Prostate gland (tissue), 2 donors: ENCODE measurements around the gene NUDT8. TPM values are rescaled to one million over a fixed set of nuclear protein-coding genes. Genes with fewer than 3 reads are reported as not detected.
A peak's percentile ranks its signal among the peaks of the same experiment; 100 is the strongest.

Experiments used
- DNase-seq: peaks from one replicate; pipeline ENCODE4 v3.0.0-alpha.2; 2019; ENCODE audit warnings: low spot score
- H3K27ac ChIP-seq, 2 donors: fragments of 200-600 bp; sonication (generic); 2 replicates each; pipeline ENCODE4 v1.5.1; 2017 to 2019
- H3K27me3 ChIP-seq: fragments of 200-600 bp; sonication (generic); replicated peaks from 2 replicates; pipeline ENCODE4 v1.5.1; 2019; ENCODE audit not compliant: insufficient read depth
- H3K36me3 ChIP-seq, 2 donors: fragments of 200-600 bp; sonication (generic); 1 replicate in 1 of 2; 2 replicates in 1 of 2; pipeline versions ENCODE4 v1.5.1 to v1.8.1; 2017 to 2019
- H3K4me1 ChIP-seq: fragments of 200-600 bp; sonication (generic); replicated peaks from 2 replicates; pipeline ENCODE4 v1.5.1; 2019
- H3K4me3 ChIP-seq, 2 donors: fragments of 200-600 bp; sonication (generic); 2 replicates each; pipeline ENCODE4 v1.5.1; 2017 to 2019
- H3K9me3 ChIP-seq: fragments of 200-600 bp; sonication (generic); 2 replicates; pipeline ENCODE4 v1.5.1; 2017
- POLR2A ChIP-seq: fragments of 450-650 bp; IDR thresholded peaks from one replicate; pipeline ENCODE4 v1.6.1; 2016; ENCODE audit warnings: antibody characterized with exemption, mild to moderate bottlenecking
- POLR2AphosphoS5 ChIP-seq: sonication (generic); formaldehyde crosslinking; IDR thresholded peaks from one replicate; pipeline ENCODE4 v1.6.1; 2017; ENCODE audit warnings: antibody characterized with exemption
- WGBS: methylation state at CpG from one replicate; pipeline ENCODE4 v1.1.5; 2018; 5-methylcytosine and 5-hydroxymethylcytosine counted together
- intact Hi-C: fragments of 100-400 bp; cut with DNase I; formaldehyde crosslinking; loops from one replicate; pipeline ENCODE4 v1.14.2; 2022
- total RNA-seq, 2 donors: library from RNA; depleted of rRNA; stranded (reverse); fragments of >200 nt; gene quantifications; one replicate each; pipeline ENCODE4 v1.1.0, GENCODE V29; 2016
- TF ChIP-seq, protein P1 (sequence below), 4 experiments: fragments of 200-600 bp in 2 of 4; fragments of 450-650 bp in 2 of 4; sonication (generic) in 2 of 4; IDR thresholded peaks; 1 replicate in 3 of 4; 2 replicates in 1 of 4; pipeline ENCODE4 v1.5.1; 2016 to 2019; ENCODE audit warnings: antibody characterized with exemption in 4 of 4, mild to moderate bottlenecking in 2 of 4, moderate library complexity in 2 of 4

Gene NUDT8
- total RNA-seq, 2 donors from 2014 or later: 7.2 to 29.2 TPM

DNA sequence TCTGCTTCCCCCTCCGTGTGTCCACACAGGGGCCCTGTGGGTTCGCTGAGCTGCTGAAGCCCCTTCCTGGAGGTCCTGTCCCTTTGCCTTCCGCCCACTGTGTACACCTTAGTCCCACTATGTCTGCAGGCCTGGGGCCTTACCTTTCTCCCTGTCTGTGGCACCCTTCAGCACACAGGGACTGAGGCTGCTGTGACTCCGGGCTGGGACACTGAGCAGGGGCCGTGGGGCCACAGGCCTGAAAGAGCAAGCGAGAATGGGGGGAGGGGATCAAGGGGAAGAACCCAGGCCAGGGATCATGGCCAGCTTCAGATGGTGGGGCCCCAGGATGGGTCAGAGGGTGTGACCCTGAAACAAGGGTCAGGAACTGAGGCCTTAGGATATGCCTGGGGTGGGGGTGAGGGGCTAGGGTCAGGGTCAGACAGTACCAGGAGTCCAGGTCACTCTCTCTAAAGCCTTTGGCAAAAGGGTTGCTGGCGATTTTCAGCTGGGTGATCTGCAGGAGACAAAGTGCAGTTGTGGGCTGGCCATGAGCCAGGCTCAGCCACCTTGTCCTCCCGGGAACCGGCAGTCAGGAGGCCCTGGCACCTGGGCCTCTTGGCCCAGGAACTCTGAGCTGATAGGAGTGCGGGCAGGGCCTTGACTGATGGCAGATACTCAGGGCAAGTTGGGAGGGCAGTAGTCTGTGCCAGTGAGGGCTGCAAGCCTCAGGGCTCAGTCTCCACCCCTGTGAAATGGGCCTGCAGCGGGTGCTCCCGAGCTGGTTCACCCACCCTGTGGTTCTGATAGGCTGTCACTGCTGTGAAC, 2.6 kb upstream of the NUDT8 start:
- H3K27ac ChIP-seq: no peak overlapping the region
- H3K4me1 ChIP-seq: peaks cover 4% of the 10 kb centered on the region
- no peak overlapping the region for H3K4me3 ChIP-seq
- intact Hi-C loops: loop anchor here (10.0 kb wide), 1 partner anchor 172 kb away; no protein-coding TSS in a partner anchor
- H3K9me3 ChIP-seq: no peaks in the 10 kb centered on the region
- no peaks in the 10 kb centered on the region for H3K36me3 ChIP-seq
- TF ChIP-seq POLR2A: no peak
- TF ChIP-seq, protein P1, sequence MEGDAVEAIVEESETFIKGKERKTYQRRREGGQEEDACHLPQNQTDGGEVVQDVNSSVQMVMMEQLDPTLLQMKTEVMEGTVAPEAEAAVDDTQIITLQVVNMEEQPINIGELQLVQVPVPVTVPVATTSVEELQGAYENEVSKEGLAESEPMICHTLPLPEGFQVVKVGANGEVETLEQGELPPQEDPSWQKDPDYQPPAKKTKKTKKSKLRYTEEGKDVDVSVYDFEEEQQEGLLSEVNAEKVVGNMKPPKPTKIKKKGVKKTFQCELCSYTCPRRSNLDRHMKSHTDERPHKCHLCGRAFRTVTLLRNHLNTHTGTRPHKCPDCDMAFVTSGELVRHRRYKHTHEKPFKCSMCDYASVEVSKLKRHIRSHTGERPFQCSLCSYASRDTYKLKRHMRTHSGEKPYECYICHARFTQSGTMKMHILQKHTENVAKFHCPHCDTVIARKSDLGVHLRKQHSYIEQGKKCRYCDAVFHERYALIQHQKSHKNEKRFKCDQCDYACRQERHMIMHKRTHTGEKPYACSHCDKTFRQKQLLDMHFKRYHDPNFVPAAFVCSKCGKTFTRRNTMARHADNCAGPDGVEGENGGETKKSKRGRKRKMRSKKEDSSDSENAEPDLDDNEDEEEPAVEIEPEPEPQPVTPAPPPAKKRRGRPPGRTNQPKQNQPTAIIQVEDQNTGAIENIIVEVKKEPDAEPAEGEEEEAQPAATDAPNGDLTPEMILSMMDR (IDR thresholded peaks at IDR 0.05): no peak
- TF ChIP-seq POLR2AphosphoS5: no peak
- 72% methylated on average over 12 of the region's 12 CpGs for WGBS
- H3K27me3 ChIP-seq: no peaks in the 10 kb centered on the region
- no peak for DNase-seq

DNA sequence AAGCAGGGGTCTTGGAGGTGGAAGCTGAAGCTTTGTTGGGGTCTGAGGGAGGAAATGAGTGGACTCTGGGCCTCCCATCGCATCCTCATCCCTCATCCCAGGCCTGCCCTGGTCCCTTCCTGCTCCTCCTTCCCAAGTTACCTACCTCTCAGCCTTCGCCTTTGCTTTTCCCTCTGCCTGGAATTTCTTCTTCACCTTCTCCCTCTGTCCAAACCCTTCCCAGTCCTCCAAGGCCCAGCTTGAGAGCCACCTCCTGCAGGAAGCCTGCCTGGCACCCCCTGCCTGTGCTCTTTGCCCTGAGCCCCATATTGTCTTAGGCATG, 2.1 kb upstream of the NUDT8 start:
- Histone ChIP-seq H3K27me3 (no peaks in the 10 kb centered on the region), H3K36me3 (no peaks in the 10 kb centered on the region), H3K4me3 (no peak overlapping the region), H3K9me3 (no peaks in the 10 kb centered on the region), H3K27ac (peak overlapping the region in 1 of 2 donors; percentile 97), H3K4me1 (peaks cover 4% of the 10 kb centered on the region)
- no peak for DNase-seq
- WGBS: 97% methylated on average over 2 of the region's 2 CpGs
- intact Hi-C loops: loop anchor here (10.0 kb wide), 1 partner anchor 173 kb away; no protein-coding TSS in a partner anchor
- TF ChIP-seq POLR2A (no peak), POLR2AphosphoS5 (no peak)
- TF ChIP-seq, protein P1 (IDR thresholded peaks at IDR 0.05): no peak

DNA sequence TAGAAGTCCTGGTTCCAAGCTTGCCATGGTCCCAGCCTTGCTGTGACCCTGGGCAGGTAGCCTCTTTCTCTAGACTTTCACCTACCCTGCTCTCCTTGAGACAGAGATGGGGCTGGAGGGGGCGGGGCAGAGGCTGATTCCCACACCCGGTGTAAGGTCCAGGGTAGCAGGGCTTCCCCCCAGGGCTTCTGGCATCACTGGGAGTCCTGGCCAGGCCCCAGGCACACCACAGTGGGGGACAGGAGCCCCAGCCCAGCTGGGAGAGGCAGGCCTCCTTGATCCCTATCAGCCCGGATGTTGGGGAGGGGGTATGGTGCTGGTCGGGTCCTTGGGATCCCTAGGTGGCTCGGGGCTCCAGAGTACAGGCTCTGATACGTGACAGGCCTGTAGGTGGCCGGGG, 1.7 kb upstream of the NUDT8 start:
- Histone ChIP-seq H3K9me3 (no peaks in the 10 kb centered on the region), H3K27me3 (no peaks in the 10 kb centered on the region), H3K36me3 (no peaks in the 10 kb centered on the region), H3K27ac (peak overlapping the region; percentile 97), H3K4me1 (peaks cover 4% of the 10 kb centered on the region), H3K4me3 (no peak overlapping the region)
- 65% methylated on average over 7 of the region's 7 CpGs for WGBS
- no peak for DNase-seq
- TF ChIP-seq POLR2A (no peak), POLR2AphosphoS5 (no peak)
- TF ChIP-seq, protein P1 (IDR thresholded peaks at IDR 0.05): no peak
- intact Hi-C loops: loop anchor here (10.0 kb wide), 1 partner anchor 173 kb away; no protein-coding TSS in a partner anchor

DNA sequence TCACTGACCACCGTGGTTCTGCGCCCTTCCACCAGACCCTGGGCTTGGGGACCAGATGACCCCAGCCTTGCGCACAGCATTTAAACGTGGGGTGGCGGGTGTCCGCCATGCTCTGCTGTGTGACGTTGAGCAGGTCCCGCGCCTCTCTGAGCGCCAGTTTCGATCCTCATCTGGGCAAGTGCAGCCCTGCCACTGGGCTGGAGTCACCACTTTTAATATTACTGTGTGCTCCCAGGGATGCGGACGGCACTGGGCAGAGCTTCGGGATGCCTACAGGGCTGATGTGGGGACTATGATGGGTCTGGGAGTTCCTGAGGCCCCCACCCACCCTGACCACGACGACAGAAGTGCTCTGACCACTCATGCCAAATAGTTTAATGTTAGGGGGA, 1.2 kb upstream of the NUDT8 start:
- Histone ChIP-seq H3K9me3 (no peaks in the 10 kb centered on the region), H3K27me3 (no peaks in the 10 kb centered on the region), H3K36me3 (no peaks in the 10 kb centered on the region), H3K4me1 (peaks cover 4% of the 10 kb centered on the region), H3K27ac (peak overlapping the region; percentile 97), H3K4me3 (peak overlapping the region; percentile 43 to 58)
- 56% methylated on average over 16 of the region's 16 CpGs for WGBS
- TF ChIP-seq POLR2A (no peak), POLR2AphosphoS5 (no peak)
- TF ChIP-seq, protein P1 (IDR thresholded peaks at IDR 0.05): peak in 1 of 4 experiments; percentile 0
- intact Hi-C loops: loop anchor here (10.0 kb wide), 1 partner anchor 174 kb away; no protein-coding TSS in a partner anchor
- DNase-seq: no peak
